ENCODE measurements around the gene CMTM3.
"Not testable (repeated sequence)": the region's sequence is repeated elsewhere in the genome, so short reads cannot be mapped to it uniquely, and the experiment has no call there.

Gene CMTM3

DNA sequence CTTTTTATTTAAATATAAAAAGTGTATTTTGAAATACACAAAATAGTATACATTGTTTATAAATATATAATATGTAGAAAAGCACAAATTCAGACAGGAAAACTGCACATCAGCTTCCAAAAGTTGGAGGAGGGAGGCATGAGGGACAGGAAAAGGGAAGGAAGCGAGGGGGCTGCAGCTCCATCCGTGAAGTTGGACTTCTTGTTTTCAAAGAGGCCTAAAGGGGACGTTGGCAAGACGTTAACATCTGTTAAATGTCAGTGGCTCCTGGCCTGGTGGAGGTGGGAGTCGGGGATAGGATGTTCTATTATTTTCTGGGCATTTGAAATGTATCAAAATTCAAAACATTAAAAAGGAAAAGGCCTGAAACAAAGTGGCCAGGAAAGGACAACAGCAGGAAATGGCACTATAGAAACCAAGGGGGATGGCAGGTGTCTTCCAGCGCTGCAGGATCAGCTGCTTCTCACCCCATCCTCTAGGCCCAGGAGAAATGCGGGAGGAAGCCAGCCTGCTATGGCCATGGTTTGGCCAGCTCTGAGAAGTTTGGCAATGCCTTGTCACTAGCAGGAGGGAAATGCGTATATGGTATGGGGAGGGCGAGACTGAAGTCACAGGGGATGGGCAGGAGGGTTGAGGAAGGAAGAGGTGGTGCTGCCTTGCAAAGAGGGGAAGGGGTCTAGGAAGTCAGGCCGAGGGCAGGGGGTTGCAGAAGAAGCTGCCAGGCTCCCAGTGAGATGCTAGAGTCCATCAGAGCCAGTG, 18.8 kb upstream of the CMTM3 start:
- no peak for DNase-seq

- DNase-seq = no peak
Observed at GRCh38 chr16:66587881-66588600, 16.5 kb upstream of the CMTM3 start.

GRCh38 chr16:66588981-66589713, 15.4 kb upstream of the CMTM3 start:
- peak; percentile 71 for DNase-seq

DNA sequence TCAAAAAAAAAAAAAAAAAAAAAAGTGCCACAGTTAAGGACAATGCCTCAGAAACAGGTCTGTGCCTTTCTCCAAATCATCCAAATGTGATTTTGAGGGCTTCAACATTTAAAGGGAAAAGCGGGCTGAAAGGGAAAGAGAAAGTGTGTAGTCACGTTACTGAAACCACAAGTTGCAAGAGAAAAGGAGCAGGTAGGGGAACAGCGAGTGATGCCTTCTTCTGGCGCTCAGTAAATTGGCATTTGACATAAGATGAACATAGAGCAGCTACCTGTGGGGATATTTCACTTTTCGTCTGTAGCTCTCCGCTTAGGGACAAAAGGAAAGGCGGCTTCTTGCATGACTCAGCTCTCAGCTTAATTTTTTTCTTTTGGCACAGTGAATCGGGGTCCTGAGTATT, 14.2 kb upstream of the CMTM3 start:
- no peak for DNase-seq

DNA sequence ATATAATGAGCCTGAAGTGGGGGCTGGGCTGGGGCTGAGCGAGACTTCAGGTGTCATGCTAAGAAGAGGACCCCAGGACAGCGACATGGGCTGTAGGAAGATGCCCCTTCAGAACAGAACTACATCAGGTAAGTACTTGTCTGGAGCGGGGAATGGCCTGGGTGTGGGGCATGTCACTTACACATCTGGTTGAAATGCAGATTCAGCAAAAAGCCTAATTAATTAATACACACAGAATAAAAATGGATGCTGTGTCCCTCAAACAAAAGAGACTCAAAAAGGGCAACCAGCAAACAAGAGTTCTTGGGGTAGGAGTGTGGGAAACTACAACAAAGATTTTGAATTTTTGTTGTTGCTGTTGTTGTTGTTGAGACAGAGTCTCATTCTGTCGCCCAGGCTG, 13.5 kb upstream of the CMTM3 start:
- no peak for DNase-seq

- no peak for DNase-seq
Observed at GRCh38 chr16:66592241-66592640, 12.3 kb upstream of the CMTM3 start.

- DNase-seq = no peak
Observed at GRCh38 chr16:66592814-66593213, 11.7 kb upstream of the CMTM3 start.

GRCh38 chr16:66594739-66595138, 9.8 kb upstream of the CMTM3 start:
- DNase-seq = no peak

GRCh38 chr16:66596559-66596958, 7.9 kb upstream of the CMTM3 start:
- not testable (repeated sequence) for DNase-seq

- no peak for DNase-seq
Observed at GRCh38 chr16:66596986-66597848, 7.3 kb upstream of the CMTM3 start.

GRCh38 chr16:66598111-66598510, 6.4 kb upstream of the CMTM3 start:
- no peak for DNase-seq

- DNase-seq = no peak
Observed at GRCh38 chr16:66599726-66600125, 4.8 kb upstream of the CMTM3 start.

DNA sequence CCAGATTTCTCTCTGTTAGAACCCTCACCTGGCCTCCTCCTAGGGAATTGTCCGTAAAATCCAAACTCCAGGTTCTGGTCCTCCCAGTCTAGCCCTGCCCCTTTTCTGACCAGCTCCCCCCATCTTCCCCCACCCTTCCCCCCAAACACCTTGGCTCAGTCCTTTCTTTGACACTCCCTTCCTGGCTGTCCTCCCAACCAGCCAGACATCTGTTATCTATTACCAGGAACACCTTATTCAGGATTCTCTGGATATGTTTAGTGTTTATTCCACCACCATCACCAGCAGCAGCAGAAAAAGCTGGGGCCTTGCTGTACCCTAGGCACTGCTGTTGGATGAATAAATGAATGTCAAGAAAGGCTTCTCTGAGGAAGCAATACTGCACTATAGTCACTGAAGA, 4.0 kb upstream of the CMTM3 start:
- DNase-seq = no peak

DNA sequence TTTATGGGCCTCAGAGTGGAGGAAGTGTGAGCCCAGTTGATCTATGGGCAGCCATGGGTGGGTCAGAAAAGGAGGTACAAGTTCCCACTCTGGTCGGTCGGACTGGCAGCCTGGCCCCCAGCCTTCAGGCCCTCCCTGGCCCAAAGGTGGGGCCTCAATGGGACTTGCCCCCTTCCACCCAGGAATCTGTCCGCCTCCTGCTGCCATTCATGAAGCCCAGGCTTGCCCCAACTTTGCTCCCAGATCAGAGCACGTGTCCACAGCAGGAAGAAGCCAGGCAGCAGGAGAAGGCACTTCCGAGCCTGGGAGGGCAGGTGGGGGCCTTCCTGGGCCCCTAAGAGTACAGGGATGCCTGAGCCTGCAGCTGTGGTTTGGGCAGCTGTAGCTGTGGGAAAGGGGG, 3.0 kb upstream of the CMTM3 start:
- no peak for DNase-seq

GRCh38 chr16:66603537-66604375, 748 bp upstream of the CMTM3 start:
- peak; percentile 79 for DNase-seq

GRCh38 chr16:66605177-66605978, 874 bp downstream of the CMTM3 start:
- peak; percentile 32 for DNase-seq

DNA sequence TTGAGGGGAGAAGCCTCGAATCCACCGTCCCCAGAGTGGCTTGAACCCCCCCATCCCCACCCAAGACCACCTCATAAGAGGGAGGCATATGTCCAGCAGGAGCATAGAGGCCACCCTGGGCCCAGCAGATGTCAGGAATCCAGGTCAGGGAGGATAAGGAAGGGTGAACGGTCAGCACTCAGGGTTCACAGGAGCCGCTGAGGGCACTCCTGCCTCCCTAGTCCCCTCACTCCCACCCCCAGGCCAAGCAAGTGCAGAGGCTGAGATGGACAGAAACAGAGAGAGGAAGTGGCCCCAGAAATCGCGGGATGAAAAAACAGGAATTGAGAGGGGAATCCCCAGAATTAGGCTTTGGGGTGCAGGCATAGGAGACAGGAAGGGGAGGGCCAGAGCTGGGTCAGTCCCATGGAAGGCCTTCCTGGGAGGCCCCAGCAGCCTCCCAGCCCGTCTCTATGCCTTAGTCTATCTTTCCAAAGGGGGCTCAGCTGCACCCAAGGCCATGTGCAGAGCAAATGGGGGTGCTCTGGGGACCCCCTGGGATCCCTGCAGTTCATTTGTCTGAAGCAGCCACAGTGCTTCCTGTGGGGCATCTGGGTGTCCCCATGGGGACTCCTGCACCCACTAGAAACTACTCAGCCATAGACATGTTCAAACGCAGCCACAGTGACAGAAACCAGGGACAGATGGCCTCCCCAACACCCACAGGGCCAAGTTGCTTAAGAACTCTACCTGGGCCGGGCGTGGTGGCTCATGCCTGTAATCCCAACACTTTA, 1.7 kb downstream of the CMTM3 start:
- no peak for DNase-seq

DNA sequence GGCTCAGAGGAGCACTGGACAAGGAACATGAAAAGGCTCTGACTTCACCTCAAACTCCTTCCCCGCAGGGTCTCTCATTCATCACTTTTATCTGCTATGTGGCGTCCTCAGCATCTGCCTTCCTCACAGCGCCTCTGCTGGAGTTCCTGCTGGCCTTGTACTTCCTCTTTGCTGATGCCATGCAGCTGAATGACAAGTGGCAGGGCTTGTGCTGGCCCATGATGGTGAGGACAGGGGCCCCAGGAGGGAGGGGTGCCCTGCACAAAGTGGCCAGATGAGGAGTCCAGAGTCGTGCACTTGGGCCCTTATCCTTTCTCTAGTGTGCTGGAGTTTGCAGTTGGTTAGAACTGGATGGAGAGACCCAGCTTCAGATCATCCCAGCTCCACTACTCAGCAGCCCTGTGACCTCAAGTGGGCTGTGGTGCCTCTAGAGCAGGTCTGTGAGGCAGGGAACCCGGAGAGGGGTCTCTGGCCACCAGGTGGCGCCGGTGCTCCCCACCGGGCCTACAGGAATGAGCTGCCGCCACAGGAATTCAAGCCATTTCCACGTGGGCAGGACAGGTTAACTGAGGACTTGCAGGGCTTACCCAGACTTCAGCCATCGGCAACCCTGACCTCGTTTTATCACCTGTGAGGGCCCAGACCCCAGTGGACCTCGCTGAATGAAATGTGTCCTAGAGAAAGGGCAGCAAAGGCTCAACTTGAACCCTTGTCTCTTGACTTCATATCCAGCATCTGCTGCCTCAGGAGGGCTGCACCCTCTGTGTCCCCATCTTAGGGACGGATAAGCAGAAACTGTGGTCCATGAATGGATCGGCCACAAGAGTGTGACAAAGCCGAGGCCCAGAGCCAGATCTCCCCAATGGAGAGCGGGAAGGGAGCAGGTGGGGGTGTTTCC, 4.0 kb downstream of the CMTM3 start:
- DNase-seq = peak; percentile 81

DNA sequence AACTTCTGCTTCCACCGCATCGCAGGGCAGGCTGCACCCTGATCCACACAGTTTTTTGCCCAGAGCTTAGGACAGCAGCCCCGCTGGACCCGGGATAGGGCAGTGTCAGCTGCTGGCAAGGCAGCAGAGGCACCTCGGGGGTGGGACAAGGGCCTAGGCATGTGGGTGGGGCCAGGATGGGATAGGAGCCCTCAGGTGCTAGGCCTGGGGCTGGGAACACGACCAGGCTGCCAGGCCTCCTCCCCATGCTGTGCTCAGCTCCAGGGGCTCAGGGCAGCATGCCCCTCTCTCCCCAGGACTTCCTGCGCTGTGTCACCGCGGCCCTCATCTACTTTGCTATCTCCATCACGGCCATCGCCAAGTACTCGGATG, 4.6 kb downstream of the CMTM3 start:
- DNase-seq = no peak
